ENCODE results near the gene ROS1.

- TF ChIP-seq CTCF (IDR thresholded peaks at IDR 0.05 in 4 of 5, conservative IDR thresholded peaks at IDR 0.05 in 1 of 5): no peak
- no peak for TF ChIP-seq POLR2A (IDR thresholded peaks at IDR 0.05)
Observed at GRCh38 chr6:117338567-117338966, 87.2 kb downstream of the ROS1 start.

Data from gastrocnemius medialis (tissue), 4 donors.